ENCODE measurements around the gene CCER1.

GRCh38 chr12:90969346-90969745, 14.4 kb upstream of the CCER1 start:
- TF ChIP-seq CTCF (IDR thresholded peaks at IDR 0.05), result no peak
- TF ChIP-seq POLR2A (IDR thresholded peaks at IDR 0.05), result no peak

All from right lobe of liver (tissue), 4 donors.